ENCODE measurements around the gene STX11.
A peak's percentile ranks its signal among the peaks of the same experiment; 100 is the strongest.

STX11 gene

DNA sequence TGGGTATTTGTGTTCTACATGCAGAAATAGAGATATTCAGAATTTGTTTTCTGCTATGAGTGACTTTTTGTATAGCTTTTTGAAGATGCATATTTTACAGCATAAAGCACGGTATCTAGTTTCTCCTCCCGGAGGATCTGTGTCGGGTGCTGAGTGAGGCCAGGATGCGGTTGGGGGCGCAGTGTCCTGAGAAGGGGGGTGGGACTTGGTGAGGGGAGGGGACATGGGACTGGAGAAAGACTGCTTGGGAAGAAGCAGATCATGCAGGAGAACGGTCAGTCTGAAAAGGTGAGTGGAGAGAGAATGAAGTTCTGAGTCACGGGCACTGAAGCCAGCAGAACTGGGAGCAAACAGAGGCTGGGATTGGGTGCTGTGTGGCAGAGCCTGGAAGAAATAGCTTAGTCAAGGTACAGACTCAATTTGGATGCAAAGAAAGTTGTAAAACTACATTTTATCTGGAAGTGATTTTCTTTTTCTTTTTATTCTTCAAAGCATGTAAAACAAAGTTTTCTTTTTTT, 44.0 kb downstream of the STX11 start:
- Histone ChIP-seq H3K9me3 (ENCODE audit: control insufficient read depth, low read length) (no peaks in the 10 kb centered on the region), H3K14ac (ENCODE audit: low read length in 2 of 2) (no peak overlapping the region), H2AFZ (ENCODE audit: low read depth, low read length) (no peak overlapping the region), H3K4me1 (ENCODE audit: control insufficient read depth, insufficient read depth, low read depth, low read length) (peaks cover 2% of the 10 kb centered on the region), H2BK12ac (ENCODE audit: low read length in 2 of 2) (no peak overlapping the region), H3K18ac (ENCODE audit: low read depth in 1 of 2, low read length in 2 of 2) (no peak overlapping the region), H3K9ac (ENCODE audit: low read length) (no peak overlapping the region), H2BK15ac (ENCODE audit: low read depth, poor library complexity, severe bottlenecking) (no peak overlapping the region), H2AK5ac (ENCODE audit: low read length, severe bottlenecking) (no peak overlapping the region), H2BK120ac (ENCODE audit: low read depth, low read length) (no peak overlapping the region), H3K79me1 (replicated peaks; ENCODE audit: low read length, poor library complexity, severe bottlenecking) (no peaks in the 10 kb centered on the region), H3K27ac (ENCODE audit: low read length, poor library complexity, severe bottlenecking) (no peak overlapping the region), H3K23ac (ENCODE audit: low read length in 2 of 2) (no peak overlapping the region), H4K91ac (ENCODE audit: low read length) (no peak overlapping the region), H3K4ac (ENCODE audit: low read depth in 1 of 2, low read length in 2 of 2) (no peak overlapping the region), H3K27me3 (ENCODE audit: control insufficient read depth in 1 of 2, insufficient read depth in 1 of 2, low read length in 2 of 2) (no peaks in the 10 kb centered on the region), H4K8ac (ENCODE audit: low read length) (no peak overlapping the region), H3K36me3 (ENCODE audit: control insufficient read depth in 1 of 2, insufficient read depth in 2 of 2, low read depth in 1 of 2, low read length in 2 of 2) (no peaks in the 10 kb centered on the region), H3K4me3 (ENCODE audit: insufficient read depth in 1 of 2, low read depth in 1 of 2, low read length in 2 of 2) (no peak overlapping the region), H3K4me2 (ENCODE audit: low read length, poor library complexity, severe bottlenecking) (no peak overlapping the region), H2BK5ac (ENCODE audit: low read depth, low read length, poor library complexity, severe bottlenecking) (no peak overlapping the region)
- no peak for DNase-seq
- 81% methylated on average over 7 of the region's 7 CpGs for WGBS

DNA sequence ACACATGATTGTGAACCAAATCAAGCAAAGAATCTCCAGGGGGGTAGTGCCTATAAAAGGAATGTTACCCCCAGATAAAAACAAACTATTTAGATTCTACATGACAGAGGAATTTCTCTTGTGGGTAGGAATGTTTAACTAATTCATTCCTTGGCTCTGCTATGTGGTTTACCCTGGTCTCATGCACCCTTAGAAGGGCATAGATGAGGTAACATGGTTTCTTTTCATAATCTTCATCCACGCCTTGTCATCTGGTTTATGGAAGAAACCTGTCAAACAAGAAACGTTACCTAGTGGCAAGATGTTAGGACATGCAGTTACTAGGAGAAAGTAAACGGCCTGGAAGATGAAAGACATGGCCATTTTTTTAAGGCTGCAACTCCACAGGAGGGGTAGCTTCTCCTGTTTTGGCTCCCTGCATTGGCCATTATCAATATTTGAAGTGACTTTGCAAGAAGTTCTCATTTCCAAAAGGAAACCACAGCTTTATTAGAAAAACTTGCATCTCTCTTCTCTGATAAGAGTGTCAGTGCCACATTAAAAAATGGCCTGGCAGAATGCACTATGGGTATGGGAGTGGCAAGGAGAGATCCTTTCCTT, 45.5 kb downstream of the STX11 start:
- peak overlapping the region; percentile 49 for H3K27ac ChIP-seq (ENCODE audit: low read length, poor library complexity, severe bottlenecking)
- H2BK5ac ChIP-seq (ENCODE audit: low read depth, low read length, poor library complexity, severe bottlenecking) = no peak overlapping the region
- peak; percentile 74 for DNase-seq
- H2AFZ ChIP-seq (ENCODE audit: low read depth, low read length) = no peak overlapping the region
- H3K9ac ChIP-seq (ENCODE audit: low read length) = no peak overlapping the region
- H3K9me3 ChIP-seq (ENCODE audit: control insufficient read depth, low read length) = peaks cover 7% of the 10 kb centered on the region
- WGBS = 20% methylated on average over 3 of the region's 3 CpGs
- H3K79me1 ChIP-seq (replicated peaks; ENCODE audit: low read length, poor library complexity, severe bottlenecking) = no peaks in the 10 kb centered on the region
- no peak overlapping the region for H2BK12ac ChIP-seq (ENCODE audit: low read length in 2 of 2)
- no peak overlapping the region for H2BK15ac ChIP-seq (ENCODE audit: low read depth, poor library complexity, severe bottlenecking)
- H3K14ac ChIP-seq (ENCODE audit: low read length in 2 of 2) = no peak overlapping the region
- no peak overlapping the region for H3K4me2 ChIP-seq (ENCODE audit: low read length, poor library complexity, severe bottlenecking)
- no peak overlapping the region for H2AK5ac ChIP-seq (ENCODE audit: low read length, severe bottlenecking)
- H3K4me3 ChIP-seq (ENCODE audit: insufficient read depth in 1 of 2, low read depth in 1 of 2, low read length in 2 of 2) = no peak overlapping the region
- no peaks in the 10 kb centered on the region for H3K36me3 ChIP-seq (ENCODE audit: control insufficient read depth in 1 of 2, insufficient read depth in 2 of 2, low read depth in 1 of 2, low read length in 2 of 2)
- H2BK120ac ChIP-seq (ENCODE audit: low read depth, low read length) = no peak overlapping the region
- no peaks in the 10 kb centered on the region for H3K4me1 ChIP-seq (ENCODE audit: control insufficient read depth, insufficient read depth, low read depth, low read length)
- H3K18ac ChIP-seq (ENCODE audit: low read depth in 1 of 2, low read length in 2 of 2) = no peak overlapping the region
- H4K8ac ChIP-seq (ENCODE audit: low read length) = no peak overlapping the region
- no peak overlapping the region for H3K23ac ChIP-seq (ENCODE audit: low read length in 2 of 2)
- no peaks in the 10 kb centered on the region for H3K27me3 ChIP-seq (ENCODE audit: control insufficient read depth in 1 of 2, insufficient read depth in 1 of 2, low read length in 2 of 2)
- no peak overlapping the region for H4K91ac ChIP-seq (ENCODE audit: low read length)
- H3K4ac ChIP-seq (ENCODE audit: low read depth in 1 of 2, low read length in 2 of 2) = no peak overlapping the region

- H2BK5ac ChIP-seq (ENCODE audit: low read depth, low read length, poor library complexity, severe bottlenecking) = no peak overlapping the region
- H2BK120ac ChIP-seq (ENCODE audit: low read depth, low read length) = no peak overlapping the region
- no peak overlapping the region for H3K4me3 ChIP-seq (ENCODE audit: insufficient read depth in 1 of 2, low read depth in 1 of 2, low read length in 2 of 2)
- H3K23ac ChIP-seq (ENCODE audit: low read length in 2 of 2) = no peak overlapping the region
- no peaks in the 10 kb centered on the region for H3K27me3 ChIP-seq (ENCODE audit: control insufficient read depth in 1 of 2, insufficient read depth in 1 of 2, low read length in 2 of 2)
- H4K8ac ChIP-seq (ENCODE audit: low read length) = no peak overlapping the region
- DNase-seq = no peak
- H3K4me1 ChIP-seq (ENCODE audit: control insufficient read depth, insufficient read depth, low read depth, low read length) = no peaks in the 10 kb centered on the region
- H3K36me3 ChIP-seq (ENCODE audit: control insufficient read depth in 1 of 2, insufficient read depth in 2 of 2, low read depth in 1 of 2, low read length in 2 of 2) = no peaks in the 10 kb centered on the region
- no peak overlapping the region for H4K91ac ChIP-seq (ENCODE audit: low read length)
- H3K4me2 ChIP-seq (ENCODE audit: low read length, poor library complexity, severe bottlenecking) = no peak overlapping the region
- H3K18ac ChIP-seq (ENCODE audit: low read depth in 1 of 2, low read length in 2 of 2) = no peak overlapping the region
- H3K4ac ChIP-seq (ENCODE audit: low read depth in 1 of 2, low read length in 2 of 2) = no peak overlapping the region
- H2AK5ac ChIP-seq (ENCODE audit: low read length, severe bottlenecking) = no peak overlapping the region
- WGBS = 72% methylated on average over 3 of the region's 3 CpGs
- H2AFZ ChIP-seq (ENCODE audit: low read depth, low read length) = no peak overlapping the region
- no peak overlapping the region for H3K9ac ChIP-seq (ENCODE audit: low read length)
- H3K14ac ChIP-seq (ENCODE audit: low read length in 2 of 2) = no peak overlapping the region
- H3K9me3 ChIP-seq (ENCODE audit: control insufficient read depth, low read length) = peaks cover 25% of the 10 kb centered on the region
- no peak overlapping the region for H3K27ac ChIP-seq (ENCODE audit: low read length, poor library complexity, severe bottlenecking)
- no peak overlapping the region for H2BK15ac ChIP-seq (ENCODE audit: low read depth, poor library complexity, severe bottlenecking)
- H2BK12ac ChIP-seq (ENCODE audit: low read length in 2 of 2) = no peak overlapping the region
- H3K79me1 ChIP-seq (replicated peaks; ENCODE audit: low read length, poor library complexity, severe bottlenecking) = no peaks in the 10 kb centered on the region
Measured at GRCh38 chr6:144197919-144198318, 47.6 kb downstream of the STX11 start.

DNA sequence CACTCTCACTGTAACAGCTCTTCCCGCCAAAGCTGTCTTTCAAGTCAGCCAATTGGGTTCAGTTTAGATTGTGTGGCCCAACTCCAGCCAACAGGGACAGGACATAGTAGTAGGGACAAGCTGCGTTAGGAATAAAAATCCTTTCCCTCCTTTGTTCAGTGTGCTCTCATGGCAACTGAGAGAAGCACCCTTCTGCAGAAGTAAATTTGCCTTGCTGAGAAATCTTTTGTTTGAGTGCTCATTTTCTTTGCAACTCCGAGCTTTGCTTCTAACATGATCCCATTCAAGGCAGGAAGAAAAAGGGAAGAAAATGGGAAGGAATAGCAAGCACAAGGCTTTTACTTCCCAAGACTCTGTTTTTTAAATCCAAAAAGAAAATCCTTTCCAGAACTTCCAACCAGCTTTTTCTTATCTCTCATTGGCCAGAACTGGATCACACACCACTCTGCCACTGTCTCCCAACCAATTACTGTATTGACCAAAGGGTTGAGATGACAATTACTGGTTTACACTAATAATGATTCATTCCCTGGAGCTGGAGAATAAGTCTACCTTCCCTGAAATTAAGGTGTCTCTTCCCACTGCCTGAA, 52.7 kb downstream of the STX11 start:
- no peak overlapping the region for H3K14ac ChIP-seq (ENCODE audit: low read length in 2 of 2)

More for the DNA sequence above, 52.7 kb downstream of the STX11 start:
- Histone ChIP-seq H3K27ac (ENCODE audit: low read length, poor library complexity, severe bottlenecking) (no peak overlapping the region), H4K8ac (ENCODE audit: low read length) (no peak overlapping the region), H3K4me1 (ENCODE audit: control insufficient read depth, insufficient read depth, low read depth, low read length) (no peaks in the 10 kb centered on the region), H3K4me2 (ENCODE audit: low read length, poor library complexity, severe bottlenecking) (no peak overlapping the region), H3K36me3 (ENCODE audit: control insufficient read depth in 1 of 2, insufficient read depth in 2 of 2, low read depth in 1 of 2, low read length in 2 of 2) (no peaks in the 10 kb centered on the region), H2BK12ac (ENCODE audit: low read length in 2 of 2) (no peak overlapping the region), H2AFZ (ENCODE audit: low read depth, low read length) (no peak overlapping the region), H3K18ac (ENCODE audit: low read depth in 1 of 2, low read length in 2 of 2) (no peak overlapping the region), H2BK5ac (ENCODE audit: low read depth, low read length, poor library complexity, severe bottlenecking) (no peak overlapping the region), H3K4me3 (ENCODE audit: insufficient read depth in 1 of 2, low read depth in 1 of 2, low read length in 2 of 2) (no peak overlapping the region), H3K9ac (ENCODE audit: low read length) (no peak overlapping the region), H3K9me3 (ENCODE audit: control insufficient read depth, low read length) (peaks cover 54% of the 10 kb centered on the region), H2BK15ac (ENCODE audit: low read depth, poor library complexity, severe bottlenecking) (no peak overlapping the region), H2BK120ac (ENCODE audit: low read depth, low read length) (no peak overlapping the region), H3K4ac (ENCODE audit: low read depth in 1 of 2, low read length in 2 of 2) (no peak overlapping the region), H3K27me3 (ENCODE audit: control insufficient read depth in 1 of 2, insufficient read depth in 1 of 2, low read length in 2 of 2) (no peaks in the 10 kb centered on the region), H3K79me1 (replicated peaks; ENCODE audit: low read length, poor library complexity, severe bottlenecking) (no peaks in the 10 kb centered on the region), H4K91ac (ENCODE audit: low read length) (no peak overlapping the region), H2AK5ac (ENCODE audit: low read length, severe bottlenecking) (no peak overlapping the region), H3K23ac (ENCODE audit: low read length in 2 of 2) (no peak overlapping the region)
- 65% methylated on average over 3 of the region's 3 CpGs for WGBS
- DNase-seq = peak; percentile 0

All from mesenchymal stem cell (in vitro differentiated cells and primary cell).